IMR-90 (cell line): ENCODE data around the gene BICD1. TPM values are rescaled to one million over a fixed set of nuclear protein-coding genes. Genes with fewer than 3 reads are reported as not detected.

ENCODE experiments used
- ATAC-seq: fragments of 200-7000 bp; cut with Tn5 transposase; 2 replicates; pipeline ENCODE4 v1.9.1; 2020; ENCODE audit warnings: low read depth, mild to moderate bottlenecking, moderate library complexity
- BruUV-seq: library from RNA; stranded (reverse); fragments of 400-500 nt; replicated peaks from 2 replicates; lab custom pipeline; 2021; lab: Mats Ljungman, UMichigan
- CTCF ChIA-PET: fragments of 300-600 bp; formaldehyde crosslinking; extraction: SDS; loops from one replicate; lab custom pipeline; 2021; ENCODE audit warnings: antibody characterized with exemption; lab: Yijun Ruan, JAX
- POLR2A ChIA-PET: fragments of 300-600 bp; sonication (Branson Sonifier 250); formaldehyde crosslinking; loops from one replicate; lab custom pipeline; 2022; ENCODE audit warnings: antibody characterized with exemption; ENCODE audit not compliant: unreplicated experiment; lab: Charles Lee
- DNase-seq: peaks from one replicate; pipeline ENCODE4 v3.0.0; 2013
- H2AFZ ChIP-seq: replicated peaks from 2 replicates; pipeline ENCODE3; 2013; ENCODE audit warnings: low read length, mild to moderate bottlenecking; ENCODE audit not compliant: poor library complexity
- H2AK5ac ChIP-seq: 2 replicates; pipeline ENCODE4 v1.6.1; 2013; ENCODE audit warnings: low read depth, low read length, inconsistent platforms
- H2AK9ac ChIP-seq: replicated peaks from 2 replicates; pipeline ENCODE3; 2013; ENCODE audit warnings: mild to moderate bottlenecking, low read depth, low read length, moderate library complexity; ENCODE audit not compliant: poor library complexity
- H2BK120ac ChIP-seq: 2 replicates; pipeline ENCODE4 v1.6.1; 2013; ENCODE audit warnings: low read depth, low read length, inconsistent platforms
- H2BK15ac ChIP-seq: 3 replicates; pipeline ENCODE4 v1.6.1; 2013; ENCODE audit warnings: low read depth, low read length, inconsistent platforms
- H2BK20ac ChIP-seq: 2 replicates; pipeline ENCODE4 v1.6.1; 2013; ENCODE audit warnings: low read depth, mild to moderate bottlenecking, inconsistent platforms, low read length, moderate library complexity
- H2BK5ac ChIP-seq: 2 replicates; pipeline ENCODE4 v1.6.1; 2013; ENCODE audit warnings: mild to moderate bottlenecking, low read depth, low read length, inconsistent platforms; ENCODE audit not compliant: poor library complexity, severe bottlenecking
- H3K14ac ChIP-seq: replicated peaks from 2 replicates; pipeline ENCODE4 v1.6.1; 2013; ENCODE audit warnings: low read depth, low read length, inconsistent platforms
- H3K18ac ChIP-seq: 2 replicates; pipeline ENCODE4 v1.6.1; 2013; ENCODE audit warnings: low read depth, low read length, control low read depth
- H3K23ac ChIP-seq: 2 replicates; pipeline ENCODE4 v1.6.1; 2013; ENCODE audit warnings: low read depth, low read length, inconsistent platforms
- H3K27ac ChIP-seq: 2 replicates; pipeline ENCODE4 v1.5.1; 2013; ENCODE audit warnings: mild to moderate bottlenecking, control low read depth, low read length; ENCODE audit not compliant: insufficient read depth
- H3K27me3 ChIP-seq: 2 replicates; pipeline ENCODE4 v1.6.1; 2013; ENCODE audit warnings: low read length; ENCODE audit not compliant: control insufficient read depth, insufficient read depth
- H3K36me3 ChIP-seq: 2 replicates; pipeline ENCODE4 v1.6.1; 2013; ENCODE audit warnings: low read length, mixed read lengths; ENCODE audit not compliant: control insufficient read depth, insufficient read depth
- H3K4ac ChIP-seq: 2 replicates; pipeline ENCODE4 v1.6.1; 2013; ENCODE audit warnings: low read depth, low read length, inconsistent platforms
- H3K4me1 ChIP-seq: 2 replicates; pipeline ENCODE4 v1.6.1; 2013; ENCODE audit warnings: low read length, mixed read lengths; ENCODE audit not compliant: control insufficient read depth, insufficient read depth
- H3K4me2 ChIP-seq: 2 replicates; pipeline ENCODE4 v1.6.1; 2013; ENCODE audit warnings: low read depth, mild to moderate bottlenecking, control low read depth, low read length, moderate library complexity
- H3K4me3 ChIP-seq: 2 replicates; pipeline ENCODE4 v1.5.1; 2013; ENCODE audit warnings: low read depth, mild to moderate bottlenecking, control low read depth, low read length, moderate library complexity; ENCODE audit not compliant: insufficient read depth
- H3K56ac ChIP-seq: 2 replicates; pipeline ENCODE4 v1.6.1; 2013; ENCODE audit warnings: low read length, inconsistent platforms; ENCODE audit not compliant: insufficient read depth; ENCODE audit errors: extremely low read depth
- H3K79me1 ChIP-seq, 2 experiments: 2 replicates each; pipeline ENCODE4 v1.6.1; 2013; ENCODE audit warnings: low read length in 2 of 2, inconsistent platforms in 1 of 2, low read depth in 1 of 2
- H3K9ac ChIP-seq: 2 replicates; pipeline ENCODE4 v1.6.1; 2013; ENCODE audit warnings: low read depth, low read length, control low read depth
- H3K9me1 ChIP-seq: 2 replicates; pipeline ENCODE4 v1.6.1; 2013; ENCODE audit warnings: low read length, inconsistent platforms; ENCODE audit not compliant: insufficient read depth
- H3K9me3 ChIP-seq: 2 replicates; pipeline ENCODE4 v1.6.1; 2013; ENCODE audit warnings: low read length; ENCODE audit not compliant: control insufficient read depth, insufficient read depth
- H4K20me1 ChIP-seq: 2 replicates; pipeline ENCODE4 v1.6.1; 2013; ENCODE audit warnings: low read length, inconsistent platforms; ENCODE audit not compliant: insufficient read depth
- H4K5ac ChIP-seq: 2 replicates; pipeline ENCODE4 v1.6.1; 2013; ENCODE audit warnings: mild to moderate bottlenecking, low read depth, low read length, control low read depth
- H4K8ac ChIP-seq, 2 experiments: 2 replicates each; pipeline ENCODE4 v1.6.1; 2013; ENCODE audit warnings: low read depth in 2 of 2, low read length in 2 of 2, control low read depth in 1 of 2, inconsistent platforms in 1 of 2
- H4K91ac ChIP-seq: 2 replicates; pipeline ENCODE4 v1.6.1; 2013; ENCODE audit warnings: low read depth, low read length, inconsistent platforms; ENCODE audit not compliant: insufficient read depth
- BHLHE40 ChIP-seq: fragments of 150-350 bp; IDR thresholded peaks from 2 replicates; pipeline ENCODE4 v1.6.1; 2016; ENCODE audit warnings: mild to moderate bottlenecking, low read depth, low read length
- CEBPB ChIP-seq: IDR thresholded peaks from 2 replicates; pipeline ENCODE4 v1.6.1; 2012; ENCODE audit warnings: low read depth, low read length, improper control_type of control experiment
- CHD1 ChIP-seq: IDR thresholded peaks from 2 replicates; pipeline ENCODE4 v1.6.1; 2012; ENCODE audit warnings: low read depth, low read length, improper control_type of control experiment
- ELK1 ChIP-seq: fragments of 150-350 bp; IDR thresholded peaks from 2 replicates; pipeline ENCODE4 v1.6.1; 2016; ENCODE audit warnings: low read depth, mild to moderate bottlenecking, low read length, moderate library complexity, borderline replicate concordance
- FOS ChIP-seq: fragments of 150-350 bp; IDR thresholded peaks from 2 replicates; pipeline ENCODE4 v1.6.1; 2016; ENCODE audit warnings: low read depth, low read length
- MAFK ChIP-seq: IDR thresholded peaks from 2 replicates; pipeline ENCODE4 v1.6.1; 2012; ENCODE audit warnings: low read depth, low read length, improper control_type of control experiment
- MAZ ChIP-seq: IDR thresholded peaks from 2 replicates; pipeline ENCODE4 v1.6.1; 2012; ENCODE audit warnings: low read depth, mild to moderate bottlenecking, low read length, improper control_type of control experiment, moderate library complexity, borderline replicate concordance
- MXI1 ChIP-seq: IDR thresholded peaks from 2 replicates; pipeline ENCODE4 v1.6.1; 2012; ENCODE audit warnings: low read depth, mild to moderate bottlenecking, low read length, moderate library complexity, borderline replicate concordance
- NFE2L2 ChIP-seq: fragments of 150-350 bp; IDR thresholded peaks from 2 replicates; pipeline ENCODE4 v1.6.1; 2016; ENCODE audit warnings: low read depth, mild to moderate bottlenecking, low read length
- POLR2A ChIP-seq: IDR thresholded peaks from 2 replicates; pipeline ENCODE4 v1.6.1; 2012; ENCODE audit warnings: mild to moderate bottlenecking, low read depth, low read length
- RAD21 ChIP-seq: IDR thresholded peaks from 2 replicates; pipeline ENCODE4 v1.6.1; 2012; ENCODE audit warnings: low read length, improper control_type of control experiment
- RCOR1 ChIP-seq: IDR thresholded peaks from 2 replicates; pipeline ENCODE4 v1.6.1; 2012; ENCODE audit warnings: mild to moderate bottlenecking, low read length, improper control_type of control experiment; ENCODE audit not compliant: insufficient replicate concordance
- RFX5 ChIP-seq: IDR thresholded peaks from 2 replicates; pipeline ENCODE4 v1.8.0; 2012; ENCODE audit warnings: low read depth, mild to moderate bottlenecking, low read length, moderate library complexity
- SMC3 ChIP-seq: fragments of 150-350 bp; IDR thresholded peaks from 2 replicates; pipeline ENCODE4 v1.6.1; 2016; ENCODE audit warnings: low read depth, mild to moderate bottlenecking, antibody characterized with exemption, low read length, moderate library complexity
- WGBS, 2 experiments: methylation state at CpG; one replicate each; pipeline versions ENCODE4 v1.1.5 to v1.1.7; 2013; ENCODE audit warnings: missing lambda C conversion rate in 2 of 2; ENCODE audit not compliant: insufficient read length in 1 of 2; ENCODE audit errors: extremely low coverage in 2 of 2; 5-methylcytosine and 5-hydroxymethylcytosine counted together
- dilution Hi-C: fragments of 300-500 bp; cut with HindIII; formaldehyde crosslinking; loops from one replicate; pipeline ENCODE4 v1.14.3; 2018; ENCODE audit warnings: low sequenced_read_pairs; ENCODE audit not compliant: unreplicated experiment
- in situ Hi-C: fragments of 300-500 bp; cut with MboI; formaldehyde crosslinking; loops from 3 replicates; pipeline ENCODE4 v1.14.3; 2019; ENCODE audit warnings: low sequenced_read_pairs, inconsistent platforms, mixed read lengths
- intact Hi-C: fragments of 100-400 bp; cut with micrococcal nuclease; formaldehyde crosslinking; loops from 2 replicates; pipeline ENCODE4 v1.10.0; 2022
- polyA plus RNA-seq, 3 experiments: library from polyadenylated mRNA; depleted of rRNA; stranded (reverse); fragments of >200 nt; gene quantifications; 2 replicates each; pipeline ENCODE4 v1.2.3, GENCODE V29; 2012; ENCODE audit warnings: low replicate concordance in 1 of 3
- total RNA-seq: library from RNA; depleted of rRNA; stranded (reverse); fragments of >200 nt; gene quantifications from 2 replicates; pipeline ENCODE4 v1.2.3, GENCODE V29; 2012
- TF ChIP-seq, protein P1 (sequence below): conservative IDR thresholded peaks from 2 replicates; pipeline ENCODE4 v1.5.1; 2012; ENCODE audit warnings: mild to moderate bottlenecking, low read depth, low read length, improper control_type of control experiment
- TF ChIP-seq, protein P2 (sequence below): fragments of 150-350 bp; IDR thresholded peaks from 2 replicates; pipeline ENCODE4 v1.6.1; 2017; ENCODE audit warnings: mild to moderate bottlenecking, antibody characterized with exemption, low read length, low read depth

The BICD1 gene
- total and polyA plus RNA-seq, 2 of the 4 experiments (the other 2 are of a cell fraction) = 17.2 to 21.8 TPM

GRCh38 chr12:32274665-32275064 is 168.0 kb downstream of the BICD1 start:
- H2BK15ac ChIP-seq = no peak overlapping the region
- H3K36me3 ChIP-seq = no peaks in the 10 kb centered on the region
- H2BK20ac ChIP-seq = no peak overlapping the region
- H3K4me2 ChIP-seq = no peak overlapping the region
- H3K27ac ChIP-seq = no peak overlapping the region
- H4K20me1 ChIP-seq = peaks cover 7% of the 10 kb centered on the region; the same call in 1 of the 2 replicates
- no peak overlapping the region for H3K4ac ChIP-seq
- BruUV-seq = no TSS peak
- no peak overlapping the region for H3K56ac ChIP-seq
- H3K4me1 ChIP-seq = peaks cover 14% of the 10 kb centered on the region
- in situ Hi-C loops = no loop called here
- no peak overlapping the region for H4K8ac ChIP-seq
- DNase-seq = no peak
- H2AFZ ChIP-seq = no peak overlapping the region
- H2BK5ac ChIP-seq = no peak overlapping the region
- dilution Hi-C loops = no loop called here
- no peak overlapping the region for H3K4me3 ChIP-seq
- H3K9me1 ChIP-seq = peaks cover 11% of the 10 kb centered on the region
- H2BK120ac ChIP-seq = no peak overlapping the region
- no peak overlapping the region for H4K5ac ChIP-seq
- POLR2A ChIA-PET = no interaction called here
- H4K91ac ChIP-seq = no peak overlapping the region
- no peak overlapping the region for H3K18ac ChIP-seq
- intact Hi-C loops = no loop called here
- TF ChIP-seq MAFK (no peak), RCOR1 (no peak), CHD1 (no peak), CEBPB (no peak), MAZ (no peak), RFX5 (no peak), BHLHE40 (no peak), NFE2L2 (no peak), RAD21 (no peak), MXI1 (no peak), FOS (no peak), SMC3 (no peak), ELK1 (no peak), POLR2A (no peak)
- TF ChIP-seq, protein P1, sequence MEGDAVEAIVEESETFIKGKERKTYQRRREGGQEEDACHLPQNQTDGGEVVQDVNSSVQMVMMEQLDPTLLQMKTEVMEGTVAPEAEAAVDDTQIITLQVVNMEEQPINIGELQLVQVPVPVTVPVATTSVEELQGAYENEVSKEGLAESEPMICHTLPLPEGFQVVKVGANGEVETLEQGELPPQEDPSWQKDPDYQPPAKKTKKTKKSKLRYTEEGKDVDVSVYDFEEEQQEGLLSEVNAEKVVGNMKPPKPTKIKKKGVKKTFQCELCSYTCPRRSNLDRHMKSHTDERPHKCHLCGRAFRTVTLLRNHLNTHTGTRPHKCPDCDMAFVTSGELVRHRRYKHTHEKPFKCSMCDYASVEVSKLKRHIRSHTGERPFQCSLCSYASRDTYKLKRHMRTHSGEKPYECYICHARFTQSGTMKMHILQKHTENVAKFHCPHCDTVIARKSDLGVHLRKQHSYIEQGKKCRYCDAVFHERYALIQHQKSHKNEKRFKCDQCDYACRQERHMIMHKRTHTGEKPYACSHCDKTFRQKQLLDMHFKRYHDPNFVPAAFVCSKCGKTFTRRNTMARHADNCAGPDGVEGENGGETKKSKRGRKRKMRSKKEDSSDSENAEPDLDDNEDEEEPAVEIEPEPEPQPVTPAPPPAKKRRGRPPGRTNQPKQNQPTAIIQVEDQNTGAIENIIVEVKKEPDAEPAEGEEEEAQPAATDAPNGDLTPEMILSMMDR = no peak
- TF ChIP-seq, protein P2, sequence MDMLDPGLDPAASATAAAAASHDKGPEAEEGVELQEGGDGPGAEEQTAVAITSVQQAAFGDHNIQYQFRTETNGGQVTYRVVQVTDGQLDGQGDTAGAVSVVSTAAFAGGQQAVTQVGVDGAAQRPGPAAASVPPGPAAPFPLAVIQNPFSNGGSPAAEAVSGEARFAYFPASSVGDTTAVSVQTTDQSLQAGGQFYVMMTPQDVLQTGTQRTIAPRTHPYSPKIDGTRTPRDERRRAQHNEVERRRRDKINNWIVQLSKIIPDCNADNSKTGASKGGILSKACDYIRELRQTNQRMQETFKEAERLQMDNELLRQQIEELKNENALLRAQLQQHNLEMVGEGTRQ = no peak
- no peaks in the 10 kb centered on the region for H3K27me3 ChIP-seq
- peaks cover 13 to 27% of the 10 kb centered on the region in 2 experiments for H3K79me1 ChIP-seq
- no peak overlapping the region for H2AK5ac ChIP-seq
- H3K23ac ChIP-seq = no peak overlapping the region
- H2AK9ac ChIP-seq = no peak overlapping the region
- H3K14ac ChIP-seq = no peak overlapping the region
- H3K9me3 ChIP-seq = no peaks in the 10 kb centered on the region
- ATAC-seq = no peak
- H3K9ac ChIP-seq = no peak overlapping the region
- no CpG with 5 or more reads among the region's 2 CpGs for WGBS, 2 experiments
- CTCF ChIA-PET = no interaction called here
